Measurements from ENCODE around the gene CD84. TPM values are rescaled to one million over a fixed set of nuclear protein-coding genes. Genes with fewer than 3 reads are reported as not detected.
"Not testable (repeated sequence)": the region's sequence is repeated elsewhere in the genome, so short reads cannot be mapped to it uniquely, and the experiment has no call there.

Gene CD84
- total RNA-seq, 1 donor from 2014 or later = not detected

DNA sequence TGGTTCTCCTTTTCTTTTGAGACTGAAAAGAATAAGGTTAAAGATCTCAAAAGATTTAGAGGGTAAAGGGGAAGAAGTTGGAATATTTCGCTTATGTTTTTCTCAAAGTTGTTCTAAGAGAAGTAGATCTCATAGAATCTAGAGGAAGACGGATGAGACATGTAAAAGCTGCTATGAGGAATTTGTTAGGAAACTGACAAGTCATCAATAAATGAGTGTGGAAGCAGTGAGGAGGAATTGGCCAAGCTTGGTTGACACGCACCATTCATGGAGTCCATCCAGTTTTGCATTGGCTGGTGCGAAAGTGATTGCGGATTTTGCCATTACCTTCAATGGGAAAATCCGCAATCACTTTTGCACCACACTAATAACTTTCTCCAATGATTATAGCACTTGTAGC, 76.2 kb downstream of the CD84 start:
- DNase-seq (ENCODE audit: low read depth) = no peak

DNA sequence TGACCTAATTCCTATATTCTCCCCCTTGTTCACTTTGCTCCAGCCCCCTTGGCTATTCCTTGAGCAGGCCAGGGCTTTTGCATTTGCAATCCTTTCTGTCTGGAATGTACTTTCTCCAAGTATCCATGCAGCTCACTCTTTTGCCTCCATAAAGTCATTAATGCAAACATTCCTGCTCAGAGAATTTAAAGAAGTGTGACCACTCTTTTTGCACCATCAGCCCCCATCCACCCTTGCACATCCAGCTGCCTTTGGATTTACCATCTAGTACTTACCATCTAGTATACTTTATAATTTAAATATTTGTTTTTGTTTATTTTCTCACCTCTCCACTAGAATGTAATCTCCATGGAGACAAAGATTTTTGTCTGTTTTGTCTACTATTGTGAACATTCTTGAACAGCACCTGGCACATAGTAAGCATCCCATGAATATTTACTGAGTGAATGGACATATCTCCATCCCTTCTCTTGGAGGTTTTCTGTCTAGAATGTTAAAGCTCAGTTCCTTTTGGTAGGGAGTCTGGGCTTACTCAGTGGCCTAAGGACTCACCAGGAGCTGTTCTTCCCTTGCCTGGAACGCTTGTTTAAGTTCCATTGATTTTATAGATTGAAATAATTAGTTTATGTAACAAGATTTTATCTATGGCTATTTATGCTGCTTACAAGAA, 78.8 kb downstream of the CD84 start:
- no peak for DNase-seq (ENCODE audit: low read depth)

DNA sequence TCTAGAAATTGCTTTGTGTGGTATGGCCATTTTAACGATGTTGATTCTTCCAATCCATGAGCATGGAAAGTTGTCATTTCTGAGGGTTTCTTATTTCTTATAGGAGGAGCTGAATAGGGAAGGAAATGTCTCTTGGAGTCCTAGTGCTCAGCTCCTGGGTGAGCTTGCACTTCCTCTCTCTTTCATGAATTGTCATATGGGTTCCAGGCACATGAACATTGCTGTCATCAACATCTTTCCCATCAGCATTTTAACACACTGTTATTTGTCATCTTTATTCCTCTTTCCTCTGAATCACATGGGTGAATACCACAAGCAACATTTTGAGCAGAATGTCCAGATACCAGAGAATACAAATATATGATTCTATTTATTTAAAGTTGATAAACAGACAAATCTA, 79.7 kb downstream of the CD84 start:
- DNase-seq (ENCODE audit: low read depth) = no peak

DNA sequence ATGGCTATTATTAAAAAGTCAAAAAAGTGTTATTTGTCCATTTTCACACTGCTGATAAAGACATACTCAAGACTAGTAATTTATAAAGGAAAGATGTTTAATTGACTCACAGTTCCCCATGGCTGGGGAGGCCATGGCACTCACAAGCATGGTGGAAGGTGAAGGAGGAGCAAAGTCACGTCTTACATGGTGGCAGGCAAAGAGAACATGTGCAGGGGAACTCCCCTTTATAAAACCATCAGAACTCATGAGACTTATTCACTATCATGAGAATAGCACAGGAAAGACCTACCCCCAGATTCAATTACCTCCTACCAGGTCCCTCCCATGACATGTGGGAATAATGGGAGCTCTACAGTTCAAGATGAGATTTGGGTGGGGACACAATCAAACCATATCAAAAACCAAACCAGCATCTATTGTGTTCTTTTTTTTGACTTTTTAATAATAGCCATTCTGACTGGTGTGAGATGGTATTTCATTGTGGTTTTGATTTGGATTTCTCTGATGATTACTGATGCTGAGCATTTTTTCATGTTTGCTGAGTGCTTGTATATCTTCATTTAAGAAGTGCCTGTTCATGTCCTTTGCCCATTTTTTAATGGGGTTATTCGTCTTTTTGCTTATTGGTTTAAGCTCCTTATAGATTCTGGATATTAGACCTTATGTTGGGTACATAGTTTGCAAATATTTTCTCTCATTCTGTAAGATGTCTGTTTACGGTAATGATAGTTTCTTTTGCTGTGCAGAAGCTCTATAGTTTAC, 80.8 kb downstream of the CD84 start:
- not testable (repeated sequence) for DNase-seq (ENCODE audit: low read depth)

DNA sequence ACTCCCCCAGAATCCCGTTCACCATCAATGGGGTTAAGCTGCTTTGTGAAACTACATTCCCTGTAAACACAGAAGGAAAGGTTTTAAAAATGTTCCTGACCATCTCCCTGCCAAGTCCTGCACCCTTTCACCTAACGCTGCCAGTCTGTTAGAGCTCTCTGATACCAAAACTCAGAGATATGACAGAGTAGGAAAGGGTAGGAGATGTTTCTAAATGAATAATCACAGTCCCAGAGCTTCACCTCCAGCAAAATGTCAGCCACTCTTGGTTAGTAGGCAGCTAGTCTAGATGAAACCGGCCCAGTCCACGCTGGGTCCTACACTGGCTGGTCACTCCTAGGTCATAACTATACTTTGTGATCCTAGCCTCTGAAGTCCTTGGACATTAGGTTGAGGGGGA, 83.0 kb downstream of the CD84 start:
- no peak for DNase-seq (ENCODE audit: low read depth)

DNA sequence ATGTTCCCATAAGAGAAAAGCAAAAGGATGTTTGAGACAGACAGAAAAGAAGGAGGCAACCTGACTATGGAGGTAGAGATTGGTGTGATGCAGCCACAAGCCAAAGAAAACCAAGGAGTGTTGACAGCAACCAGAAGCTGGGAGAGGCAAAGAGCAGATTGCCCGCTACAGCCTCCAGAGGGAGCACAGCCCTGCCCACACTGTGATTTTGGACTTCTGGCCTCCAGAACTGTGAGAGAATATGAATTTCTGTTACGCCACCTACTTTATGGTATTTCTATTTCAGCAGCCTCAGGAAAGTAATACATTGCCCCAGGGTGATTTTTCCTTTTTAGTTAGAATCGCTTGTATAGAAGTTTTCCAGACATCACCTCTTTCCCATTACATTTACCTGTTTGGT, 84.7 kb downstream of the CD84 start:
- no peak for DNase-seq (ENCODE audit: low read depth)

DNA sequence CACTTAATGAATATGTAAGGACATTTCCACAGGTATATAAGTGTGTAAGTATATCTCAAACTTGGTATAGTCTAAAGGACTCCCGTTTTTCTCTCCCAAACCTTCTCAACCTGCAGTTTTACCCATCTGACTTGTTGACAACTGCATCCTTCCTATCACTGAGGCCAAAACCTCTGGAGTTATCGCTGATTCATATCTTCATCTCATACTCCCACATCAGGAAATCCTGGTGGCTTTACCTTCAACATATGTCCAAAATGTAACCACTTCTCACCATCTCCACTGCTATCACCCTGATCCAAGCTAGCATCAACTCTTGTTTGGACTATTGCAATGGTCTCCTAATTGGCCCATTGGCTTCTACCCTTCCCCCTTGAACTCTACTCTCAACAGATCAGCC, 86.7 kb downstream of the CD84 start:
- DNase-seq (ENCODE audit: low read depth) = no peak

DNA sequence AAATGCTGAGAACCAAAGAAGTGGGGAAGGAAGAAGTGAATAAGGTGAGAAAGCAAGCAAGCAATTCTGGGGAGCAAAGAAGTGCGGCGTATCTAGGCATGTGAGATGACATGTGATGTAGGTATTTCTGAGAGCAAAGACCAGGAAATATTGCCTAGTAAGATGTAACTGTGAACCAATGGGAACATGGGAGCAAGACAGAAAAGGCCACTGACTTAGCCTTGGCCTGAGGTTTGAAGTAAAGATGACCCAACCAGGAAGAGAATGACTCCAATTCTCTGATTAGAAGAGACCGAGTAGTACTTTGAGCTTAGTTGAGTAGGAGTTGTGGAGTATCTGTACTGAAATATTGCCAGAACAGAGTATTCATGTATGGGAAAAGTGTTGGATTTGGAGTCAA, 87.3 kb downstream of the CD84 start:
- no peak for DNase-seq (ENCODE audit: low read depth)

Other genes starting within 250 kb of the CD84 start
- 206 and 250 TPM in 2 replicates for gene COPA, start 236.2 kb downstream of the CD84 start, total RNA-seq
- gene NCSTN, start 236.1 kb downstream of the CD84 start, total RNA-seq = 113 and 168 TPM in 2 replicates
- 0.05 TPM in 1 of 2 replicates, not detected in the other for gene NHLH1, start 212.4 kb downstream of the CD84 start, total RNA-seq
- gene VANGL2, start 178.9 kb downstream of the CD84 start, total RNA-seq = 4.2 and 17.7 TPM in 2 replicates
- not detected in 2 replicates for gene SLAMF6, start 56.2 kb downstream of the CD84 start, total RNA-seq
- not detected in 2 replicates for gene SLAMF1, start 67.5 kb upstream of the CD84 start, total RNA-seq
- not detected in 2 replicates for gene CD48, start 132.3 kb upstream of the CD84 start, total RNA-seq
- gene SLAMF7, start 159.8 kb upstream of the CD84 start, total RNA-seq = 0.17 TPM in 1 of 2 replicates, not detected in the other
- gene LY9, start 216.7 kb upstream of the CD84 start, total RNA-seq = not detected in 2 replicates

Measured in renal cortical epithelial cell (primary cell).